NCI-H2196 (cell line): ENCODE data around the gene CDH11.
A peak's percentile ranks its signal among the peaks of the same experiment; 100 is the strongest.

Experiments used
- DNase-seq: peaks from one replicate; lab custom pipeline; 2025; ENCODE audit not compliant: unreplicated experiment; lab: John Stamatoyannopoulos, UW

The CDH11 gene

GRCh38 chr16:65117811-65118448, 3.9 kb downstream of the CDH11 start:
- peak; percentile 63 for DNase-seq

GRCh38 chr16:65116818-65117430, 4.9 kb downstream of the CDH11 start:
- DNase-seq: no peak

- no peak for DNase-seq
Measured at GRCh38 chr16:65116216-65116615, 5.6 kb downstream of the CDH11 start.

GRCh38 chr16:65114527-65114926, 7.3 kb downstream of the CDH11 start:
- no peak for DNase-seq

- DNase-seq: no peak
Measured at GRCh38 chr16:65113441-65113840, 8.4 kb downstream of the CDH11 start.

- DNase-seq: no peak
Measured at GRCh38 chr16:65111306-65111705, 10.6 kb downstream of the CDH11 start.

- DNase-seq: no peak
Measured at GRCh38 chr16:65106757-65107156, 15.1 kb downstream of the CDH11 start.

GRCh38 chr16:65105171-65105570, 16.7 kb downstream of the CDH11 start:
- no peak for DNase-seq

GRCh38 chr16:65104471-65104870, 17.4 kb downstream of the CDH11 start:
- no peak for DNase-seq

GRCh38 chr16:65102326-65102725, 19.5 kb downstream of the CDH11 start:
- no peak for DNase-seq

GRCh38 chr16:65101009-65101408, 20.9 kb downstream of the CDH11 start:
- DNase-seq: no peak

- no peak for DNase-seq
Measured at GRCh38 chr16:65099607-65100006, 22.3 kb downstream of the CDH11 start.

GRCh38 chr16:65098916-65099315, 22.9 kb downstream of the CDH11 start:
- no peak for DNase-seq

GRCh38 chr16:65097296-65097695, 24.6 kb downstream of the CDH11 start:
- no peak for DNase-seq

- no peak for DNase-seq
Measured at GRCh38 chr16:65095906-65096305, 26.0 kb downstream of the CDH11 start.

- no peak for DNase-seq
Measured at GRCh38 chr16:65095090-65095728, 26.7 kb downstream of the CDH11 start.

- DNase-seq: no peak
Measured at GRCh38 chr16:65094009-65094408, 27.9 kb downstream of the CDH11 start.

GRCh38 chr16:65083164-65083857, 38.6 kb downstream of the CDH11 start:
- DNase-seq: no peak

GRCh38 chr16:65079549-65079948, 42.3 kb downstream of the CDH11 start:
- DNase-seq: no peak

GRCh38 chr16:65077181-65077580, 44.7 kb downstream of the CDH11 start:
- DNase-seq: no peak

GRCh38 chr16:65075877-65076276, 46.0 kb downstream of the CDH11 start:
- no peak for DNase-seq
